Neural crest cell (in vitro differentiated cells): ENCODE measurements around the gene PNPT1. TPM values are rescaled to one million over a fixed set of nuclear protein-coding genes. Genes with fewer than 3 reads are reported as not detected.
"Not testable (repeated sequence)": the region's sequence is repeated elsewhere in the genome, so short reads cannot be mapped to it uniquely, and the experiment has no call there.

Experiments
- DNase-seq: peaks from one replicate; pipeline ENCODE4 v3.0.0; 2021; ENCODE audit warnings: low read depth, mixed read lengths, low spot score
- H3K27ac Mint-ChIP-seq: one replicate; pipeline ENCODE4 v1.8.0; 2021; ENCODE audit warnings: mild to moderate bottlenecking, mixed read lengths; ENCODE audit not compliant: unreplicated experiment
- H3K27me3 Mint-ChIP-seq: 2 replicates; pipeline ENCODE4 v1.8.0; 2021; ENCODE audit warnings: low read depth, mild to moderate bottlenecking, mixed read lengths
- H3K36me3 Mint-ChIP-seq: 2 replicates; pipeline ENCODE4 v1.8.0; 2021; ENCODE audit warnings: low read depth, mild to moderate bottlenecking, mixed read lengths
- H3K4me1 Mint-ChIP-seq: 2 replicates; pipeline ENCODE4 v1.8.0; 2021; ENCODE audit warnings: mixed read lengths
- H3K4me3 Mint-ChIP-seq: one replicate; pipeline ENCODE4 v1.8.0; 2021; ENCODE audit warnings: mild to moderate bottlenecking, mixed read lengths
- H3K9me3 Mint-ChIP-seq: 2 replicates; pipeline ENCODE4 v1.8.0; 2021; ENCODE audit warnings: mixed read lengths
- total RNA-seq: library from RNA; stranded (reverse); gene quantifications from 2 replicates; pipeline ENCODE4 v1.2.1, GENCODE V29; 2021
- TF ChIP-seq, protein P1 (sequence below): fragments of 200-600 bp; sonication (generic); conservative IDR thresholded peaks from 2 replicates; pipeline ENCODE4 v1.5.0; 2021; ENCODE audit warnings: antibody characterized with exemption, mild to moderate bottlenecking

Gene PNPT1
- total RNA-seq, 1 donor from 2014 or later, result 33.0 TPM

DNA sequence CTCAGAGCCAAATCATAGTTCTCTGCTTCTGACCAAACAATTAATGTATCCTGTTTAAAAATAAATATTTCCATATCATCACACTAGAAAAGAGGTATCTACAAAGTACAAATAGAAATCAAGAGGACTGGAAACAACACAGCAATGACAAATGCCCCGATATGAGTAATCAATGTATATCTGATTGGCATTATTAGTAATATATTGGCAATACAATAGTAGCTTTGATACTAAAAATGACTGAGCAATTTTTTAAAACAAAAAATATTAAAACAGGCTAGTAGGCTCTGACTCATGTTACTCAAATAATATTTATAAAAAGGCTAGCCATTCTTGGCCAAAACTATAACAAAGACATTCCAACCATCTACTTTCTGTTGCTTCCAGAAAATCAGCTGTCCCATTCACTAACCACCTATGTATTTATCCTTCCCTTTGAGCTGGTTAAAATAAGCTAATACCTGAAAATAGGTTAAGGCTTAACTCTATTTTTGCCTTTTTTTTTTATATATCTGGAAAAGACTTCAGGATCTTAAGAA lies 89.5 kb downstream of the PNPT1 start:
- no peak overlapping the region for H3K4me3 Mint-ChIP-seq
- H3K36me3 Mint-ChIP-seq, result peaks cover 6% of the 10 kb centered on the region
- no peaks in the 10 kb centered on the region for H3K4me1 Mint-ChIP-seq
- H3K27me3 Mint-ChIP-seq, result no peaks in the 10 kb centered on the region
- no peak overlapping the region for H3K27ac Mint-ChIP-seq
- DNase-seq, result no peak
- TF ChIP-seq, protein P1, sequence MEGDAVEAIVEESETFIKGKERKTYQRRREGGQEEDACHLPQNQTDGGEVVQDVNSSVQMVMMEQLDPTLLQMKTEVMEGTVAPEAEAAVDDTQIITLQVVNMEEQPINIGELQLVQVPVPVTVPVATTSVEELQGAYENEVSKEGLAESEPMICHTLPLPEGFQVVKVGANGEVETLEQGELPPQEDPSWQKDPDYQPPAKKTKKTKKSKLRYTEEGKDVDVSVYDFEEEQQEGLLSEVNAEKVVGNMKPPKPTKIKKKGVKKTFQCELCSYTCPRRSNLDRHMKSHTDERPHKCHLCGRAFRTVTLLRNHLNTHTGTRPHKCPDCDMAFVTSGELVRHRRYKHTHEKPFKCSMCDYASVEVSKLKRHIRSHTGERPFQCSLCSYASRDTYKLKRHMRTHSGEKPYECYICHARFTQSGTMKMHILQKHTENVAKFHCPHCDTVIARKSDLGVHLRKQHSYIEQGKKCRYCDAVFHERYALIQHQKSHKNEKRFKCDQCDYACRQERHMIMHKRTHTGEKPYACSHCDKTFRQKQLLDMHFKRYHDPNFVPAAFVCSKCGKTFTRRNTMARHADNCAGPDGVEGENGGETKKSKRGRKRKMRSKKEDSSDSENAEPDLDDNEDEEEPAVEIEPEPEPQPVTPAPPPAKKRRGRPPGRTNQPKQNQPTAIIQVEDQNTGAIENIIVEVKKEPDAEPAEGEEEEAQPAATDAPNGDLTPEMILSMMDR, result no peak
- no peaks in the 10 kb centered on the region for H3K9me3 Mint-ChIP-seq

GRCh38 chr2:55601849-55602248 lies 91.8 kb downstream of the PNPT1 start:
- Mint-ChIP-seq H3K9me3 (no peaks in the 10 kb centered on the region), H3K4me3 (no peak overlapping the region)
- TF ChIP-seq, protein P1, result no peak

GRCh38 chr2:55598056-55598795 lies 95.4 kb downstream of the PNPT1 start:
- TF ChIP-seq, protein P1, result no peak
- DNase-seq, result no peak
- Mint-ChIP-seq H3K27me3 (no peaks in the 10 kb centered on the region), H3K27ac (no peak overlapping the region), H3K4me3 (no peak overlapping the region), H3K36me3 (peaks cover 8% of the 10 kb centered on the region), H3K9me3 (no peaks in the 10 kb centered on the region), H3K4me1 (no peaks in the 10 kb centered on the region)

More at GRCh38 chr2:55601849-55602248, 91.8 kb downstream of the PNPT1 start:
- DNase-seq, result no peak
- Mint-ChIP-seq H3K27ac (no peak overlapping the region), H3K36me3 (peaks cover 8% of the 10 kb centered on the region), H3K27me3 (no peaks in the 10 kb centered on the region), H3K4me1 (no peaks in the 10 kb centered on the region)

GRCh38 chr2:55596795-55597194 lies 96.8 kb downstream of the PNPT1 start:
- not testable (repeated sequence) for DNase-seq, H3K4me1 Mint-ChIP-seq, H3K27ac Mint-ChIP-seq, H3K9me3 Mint-ChIP-seq, H3K36me3 Mint-ChIP-seq, H3K27me3 Mint-ChIP-seq, H3K4me3 Mint-ChIP-seq

- no peaks in the 10 kb centered on the region for H3K9me3 Mint-ChIP-seq
- TF ChIP-seq, protein P1, result no peak
- no peaks in the 10 kb centered on the region for H3K27me3 Mint-ChIP-seq
- H3K36me3 Mint-ChIP-seq, result peaks cover 5% of the 10 kb centered on the region
- no peak overlapping the region for H3K27ac Mint-ChIP-seq
- no peak for DNase-seq
- H3K4me1 Mint-ChIP-seq, result no peaks in the 10 kb centered on the region
- no peak overlapping the region for H3K4me3 Mint-ChIP-seq
Observed at GRCh38 chr2:55595536-55595935, 98.1 kb downstream of the PNPT1 start.

- Mint-ChIP-seq H3K9me3 (no peaks in the 10 kb centered on the region), H3K4me1 (no peaks in the 10 kb centered on the region), H3K4me3 (no peak overlapping the region), H3K27me3 (no peaks in the 10 kb centered on the region), H3K27ac (no peak overlapping the region), H3K36me3 (peaks cover 2% of the 10 kb centered on the region)
- DNase-seq, result no peak
- TF ChIP-seq, protein P1, result no peak
Observed at GRCh38 chr2:55592130-55592529, 101.5 kb downstream of the PNPT1 start.
